CD1c-positive myeloid dendritic cell (primary cell): ENCODE measurements around the gene TFE3.

Experiments used
- DNase-seq: peaks from one replicate; pipeline ENCODE4 v3.0.0-alpha.2; 2016; ENCODE audit errors: extremely low spot score

Gene TFE3

GRCh38 chrX:49043220-49043986 is at the start of gene TFE3:
TFE3 (minus strand) TSS chrX:49043357; CDS start chrX:49043226, 131 bp downstream.
- peak; percentile 98 for DNase-seq

- DNase-seq: no peak
Measured at GRCh38 chrX:49089553-49089952, 46.4 kb upstream of the TFE3 start.

- DNase-seq: no peak
Measured at GRCh38 chrX:49082271-49082871, 39.2 kb upstream of the TFE3 start.

- DNase-seq: peak; percentile 74
Measured at GRCh38 chrX:49079489-49080428, 36.6 kb upstream of the TFE3 start, which contains the start of gene WDR45. WDR45 (minus strand) TSS chrX:49079887; CDS start chrX:49078095, 1,792 bp downstream.

- no peak for DNase-seq
Measured at GRCh38 chrX:49077941-49078340, 34.8 kb upstream of the TFE3 start.

GRCh38 chrX:49075347-49075746 is 32.2 kb upstream of the TFE3 start:
- DNase-seq: no peak

GRCh38 chrX:49073601-49074575 is 30.7 kb upstream of the TFE3 start, which contains the start of gene PRAF2:
PRAF2 (minus strand) TSS chrX:49074002; CDS start chrX:49073987, 15 bp downstream.
- DNase-seq: peak; percentile 88

GRCh38 chrX:49072712-49073095 is 29.5 kb upstream of the TFE3 start:
- DNase-seq: no peak

- no peak for DNase-seq
Measured at GRCh38 chrX:49071877-49072711, 28.9 kb upstream of the TFE3 start.

GRCh38 chrX:49070988-49071387 is 27.8 kb upstream of the TFE3 start:
- no peak for DNase-seq

GRCh38 chrX:49069038-49069437 is 25.9 kb upstream of the TFE3 start:
- DNase-seq: no peak

GRCh38 chrX:49067285-49068120 is 24.3 kb upstream of the TFE3 start:
- no peak for DNase-seq

- DNase-seq: no peak
Measured at GRCh38 chrX:49066690-49067089, 23.5 kb upstream of the TFE3 start.

GRCh38 chrX:49066278-49066677 is 23.1 kb upstream of the TFE3 start:
- DNase-seq: no peak

GRCh38 chrX:49064735-49065134 is 21.6 kb upstream of the TFE3 start:
- no peak for DNase-seq

- DNase-seq: no peak
Measured at GRCh38 chrX:49064303-49064702, 21.1 kb upstream of the TFE3 start.

- no peak for DNase-seq
Measured at GRCh38 chrX:49063715-49064114, 20.6 kb upstream of the TFE3 start.

- DNase-seq: no peak
Measured at GRCh38 chrX:49061916-49062315, 18.8 kb upstream of the TFE3 start.

- DNase-seq: no peak
Measured at GRCh38 chrX:49061490-49061889, 18.3 kb upstream of the TFE3 start.
